ENCODE measurements around the gene FPGS.
A peak's percentile ranks its signal among the peaks of the same experiment; 100 is the strongest.
"Not testable (repeated sequence)": the region's sequence is repeated elsewhere in the genome, so short reads cannot be mapped to it uniquely, and the experiment has no call there.

FPGS gene, protein sequence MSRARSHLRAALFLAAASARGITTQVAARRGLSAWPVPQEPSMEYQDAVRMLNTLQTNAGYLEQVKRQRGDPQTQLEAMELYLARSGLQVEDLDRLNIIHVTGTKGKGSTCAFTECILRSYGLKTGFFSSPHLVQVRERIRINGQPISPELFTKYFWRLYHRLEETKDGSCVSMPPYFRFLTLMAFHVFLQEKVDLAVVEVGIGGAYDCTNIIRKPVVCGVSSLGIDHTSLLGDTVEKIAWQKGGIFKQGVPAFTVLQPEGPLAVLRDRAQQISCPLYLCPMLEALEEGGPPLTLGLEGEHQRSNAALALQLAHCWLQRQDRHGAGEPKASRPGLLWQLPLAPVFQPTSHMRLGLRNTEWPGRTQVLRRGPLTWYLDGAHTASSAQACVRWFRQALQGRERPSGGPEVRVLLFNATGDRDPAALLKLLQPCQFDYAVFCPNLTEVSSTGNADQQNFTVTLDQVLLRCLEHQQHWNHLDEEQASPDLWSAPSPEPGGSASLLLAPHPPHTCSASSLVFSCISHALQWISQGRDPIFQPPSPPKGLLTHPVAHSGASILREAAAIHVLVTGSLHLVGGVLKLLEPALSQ

DNA sequence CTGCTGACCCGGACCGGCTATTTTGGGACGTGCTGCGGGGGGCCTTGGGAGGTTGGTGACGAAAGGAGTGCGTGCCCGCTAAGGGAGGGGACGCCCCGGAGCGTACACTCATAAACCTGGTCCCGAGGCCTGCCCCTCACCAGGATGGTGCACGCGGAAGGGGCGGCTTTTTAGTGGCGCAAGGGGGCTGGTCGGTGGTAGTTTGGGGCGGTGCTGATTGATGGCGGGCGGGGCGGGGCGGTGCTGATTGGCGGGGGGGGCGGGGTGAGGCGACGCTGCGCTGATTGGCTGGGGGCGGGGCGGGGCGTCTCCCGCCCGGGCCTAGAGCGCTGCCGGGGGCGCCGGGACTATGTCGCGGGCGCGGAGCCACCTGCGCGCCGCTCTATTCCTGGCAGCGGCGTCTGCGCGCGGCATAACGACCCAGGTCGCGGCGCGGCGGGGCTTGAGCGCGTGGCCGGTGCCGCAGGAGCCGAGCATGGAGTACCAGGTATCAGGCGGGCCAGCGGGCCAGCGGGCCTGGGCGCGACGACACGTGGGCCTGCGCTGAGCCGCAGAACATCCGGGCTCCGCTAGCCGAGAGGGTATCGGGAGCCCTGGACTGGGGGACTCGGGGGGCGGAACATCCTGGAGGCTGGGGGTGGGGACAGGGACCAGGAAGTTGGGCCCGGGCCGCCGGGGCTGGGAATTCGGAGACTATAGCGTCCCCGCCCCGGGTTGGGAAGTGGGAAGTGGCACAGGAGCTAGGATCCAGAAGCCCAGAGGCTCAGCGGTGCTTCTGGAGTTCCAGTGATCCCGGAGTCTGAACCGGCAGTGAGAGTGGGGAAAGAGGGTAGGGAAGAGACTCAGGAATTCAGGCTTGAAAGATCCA is at the start of gene FPGS:
FPGS (plus strand) TSS at position 307 of the 868 bp plus-strand sequence; CDS start at position 350, 43 bp downstream.
- no peak for FAIRE-seq

DNA sequence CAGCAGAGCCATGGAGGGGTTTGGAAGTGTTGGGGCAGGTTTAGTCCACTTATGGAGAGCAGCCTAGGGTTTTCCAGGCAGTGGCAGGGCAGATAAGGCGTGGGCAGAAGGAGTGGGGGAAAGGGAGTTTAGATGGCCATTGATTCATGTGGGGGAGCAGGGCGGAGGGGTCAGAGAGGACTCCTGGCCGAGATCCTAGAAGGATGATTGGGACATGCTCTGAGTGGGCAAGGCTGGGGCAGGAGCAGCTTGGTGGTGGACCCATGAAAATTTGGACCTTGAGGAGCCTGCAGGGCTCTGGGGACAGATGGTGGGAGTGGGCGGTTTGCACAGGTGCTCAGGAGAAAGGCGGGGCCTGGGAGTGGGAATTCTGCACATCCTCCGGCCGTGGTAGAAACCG is 49.5 kb upstream of the FPGS start:
- no peak for FAIRE-seq

DNA sequence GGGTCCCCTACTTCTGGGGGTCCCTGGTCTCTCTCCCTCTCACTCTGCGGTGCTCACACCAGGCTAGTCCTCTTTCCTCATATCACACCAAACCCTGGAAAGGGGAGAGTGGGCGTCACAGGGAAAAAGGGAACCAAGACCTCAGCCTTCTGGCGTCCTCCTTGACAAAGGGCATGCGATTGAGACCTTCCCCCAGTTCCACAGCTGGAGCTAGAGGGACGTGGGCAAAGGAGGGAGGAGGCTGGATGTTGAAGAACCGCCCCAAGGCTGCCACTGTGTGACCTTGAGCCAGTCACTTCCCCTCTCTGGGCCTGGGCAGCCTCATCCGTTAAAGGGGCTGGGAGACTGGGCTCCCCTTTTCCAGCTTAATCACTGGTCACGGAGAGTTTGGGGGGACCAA is 49.1 kb upstream of the FPGS start:
- no peak for FAIRE-seq

DNA sequence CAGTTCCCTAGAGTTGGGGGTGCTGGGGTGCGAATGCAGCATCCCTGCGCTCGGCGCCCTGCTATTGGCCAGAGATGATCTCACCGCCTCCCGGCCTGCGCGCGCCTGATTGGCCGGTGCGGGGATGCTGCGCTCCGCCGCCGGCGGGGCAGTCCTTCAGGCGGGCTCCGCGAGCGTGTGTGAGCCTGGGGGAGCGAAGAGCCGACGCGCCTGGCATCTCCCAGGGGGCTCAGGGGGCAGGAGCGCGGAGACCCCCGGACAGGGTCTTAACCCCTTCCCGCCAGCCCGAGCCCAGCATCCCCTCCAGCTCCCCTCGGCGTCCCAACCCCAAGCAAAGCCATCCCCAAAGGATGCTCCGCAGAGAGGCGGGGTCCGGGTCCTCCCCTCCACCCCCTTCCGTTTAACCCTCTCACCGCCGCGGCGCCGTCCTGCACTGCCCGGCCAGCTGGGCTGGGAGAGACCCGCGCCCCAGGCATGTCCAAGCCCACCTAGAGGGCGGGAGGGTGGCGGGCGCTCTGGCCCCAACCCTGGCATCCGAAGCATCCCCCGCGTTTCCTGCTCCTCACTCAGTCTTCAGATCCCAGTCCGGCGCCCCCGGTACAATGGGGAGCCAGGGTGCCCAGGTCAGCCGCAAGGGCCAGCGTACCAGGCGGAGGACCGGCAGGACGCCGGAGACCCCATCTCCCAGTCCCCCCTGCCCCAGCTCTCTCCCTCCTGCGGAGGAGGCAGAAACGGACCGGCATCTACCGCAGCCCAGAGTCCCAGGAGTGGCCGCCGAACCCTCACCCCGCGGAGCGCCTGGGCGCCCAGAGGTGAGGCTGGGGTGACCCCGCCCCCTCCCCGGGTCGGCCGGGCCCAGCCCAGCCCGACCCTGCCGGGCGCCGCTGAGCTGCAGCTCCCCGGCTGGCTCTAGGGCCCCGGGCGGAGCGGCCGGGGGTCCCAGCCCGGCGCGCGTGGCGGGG is 48.3 kb upstream of the FPGS start:
- FAIRE-seq = no peak

DNA sequence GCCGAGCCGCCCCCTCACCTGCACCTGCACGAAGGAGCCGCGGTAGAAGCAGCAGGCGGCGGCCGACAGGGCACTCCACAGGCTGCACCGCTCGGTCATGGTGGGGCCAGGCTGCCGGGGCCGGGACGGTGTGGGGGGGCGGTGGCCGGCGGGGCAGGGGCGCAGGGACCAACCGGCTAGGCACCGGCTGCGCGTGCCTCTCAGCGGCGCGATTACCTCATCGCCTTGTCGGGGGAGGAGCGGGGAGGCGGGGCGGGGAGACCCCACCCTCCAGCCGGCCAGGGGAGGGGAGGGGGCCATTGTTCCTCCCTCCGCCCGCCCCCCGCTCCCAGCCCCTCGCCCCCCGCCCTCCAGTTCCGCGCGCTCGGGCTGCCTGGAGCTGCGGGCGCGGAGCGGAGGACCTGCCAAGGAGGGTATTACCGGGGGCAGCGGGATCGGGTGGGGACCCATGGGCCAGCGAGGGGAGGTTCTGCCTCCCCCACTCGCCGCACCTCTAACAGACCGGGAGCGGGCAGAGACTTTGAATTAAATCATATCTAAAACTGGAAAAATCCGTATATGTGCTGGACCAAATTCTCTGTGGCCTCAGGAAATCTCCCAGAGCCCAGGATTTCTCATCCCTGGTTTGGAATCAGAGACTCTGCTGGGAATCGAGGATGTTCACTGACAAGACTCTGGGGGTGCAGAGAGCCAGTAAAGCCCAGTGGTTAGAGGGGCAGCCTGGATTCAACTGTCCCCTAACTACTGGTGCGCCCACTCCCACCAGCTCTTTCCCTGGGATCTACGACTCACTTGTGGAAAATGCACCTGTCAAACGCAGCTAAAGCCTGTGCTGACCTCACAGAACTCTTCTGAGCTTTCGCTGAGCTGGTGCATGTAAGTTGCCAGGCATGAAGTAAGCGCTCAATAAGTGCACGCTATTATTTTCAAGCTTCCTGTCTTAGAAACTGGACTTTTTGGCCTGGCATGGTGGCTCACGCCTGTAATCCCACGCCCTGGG is 47.3 kb upstream of the FPGS start:
- FAIRE-seq = no peak

DNA sequence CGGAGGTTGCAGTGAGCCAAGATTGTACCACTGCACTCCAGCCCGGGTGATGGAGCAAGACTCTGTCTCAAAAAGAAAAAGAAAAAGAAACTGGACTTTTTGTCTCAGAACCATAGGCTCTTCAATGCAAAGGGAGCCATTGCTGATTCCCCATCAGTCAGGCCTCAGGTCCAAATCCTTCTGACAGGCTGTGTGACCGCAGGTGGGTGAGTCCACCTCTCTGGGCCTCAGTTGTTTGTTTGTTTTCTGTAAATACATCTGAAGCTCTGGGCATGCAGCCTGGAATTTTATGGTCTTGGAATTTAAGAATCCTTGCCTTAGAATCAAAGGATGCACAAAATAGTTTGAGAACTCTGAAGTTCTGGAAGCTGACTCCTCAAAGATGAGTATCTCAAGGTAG is 46.4 kb upstream of the FPGS start:
- no peak for FAIRE-seq

DNA sequence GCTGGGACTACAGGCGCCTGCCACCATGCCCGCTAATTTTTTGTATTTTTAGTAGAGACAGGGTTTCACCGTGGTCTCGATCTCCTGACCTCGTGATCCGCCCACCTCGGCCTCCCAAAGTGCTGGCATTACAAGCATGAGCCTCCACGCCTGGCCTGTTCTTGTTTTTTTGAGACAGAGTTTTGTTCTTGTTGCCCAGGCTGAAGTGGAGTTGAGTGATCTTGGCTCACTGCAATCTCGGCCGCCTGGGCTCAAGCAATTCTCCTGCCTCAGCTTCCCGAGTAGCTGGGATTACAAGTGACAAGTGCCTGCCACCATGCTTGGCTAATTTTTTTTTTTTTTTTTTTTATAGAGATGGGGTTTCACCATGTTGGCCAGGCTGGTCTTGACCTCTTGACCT is 45.9 kb upstream of the FPGS start:
- FAIRE-seq = not testable (repeated sequence)

DNA sequence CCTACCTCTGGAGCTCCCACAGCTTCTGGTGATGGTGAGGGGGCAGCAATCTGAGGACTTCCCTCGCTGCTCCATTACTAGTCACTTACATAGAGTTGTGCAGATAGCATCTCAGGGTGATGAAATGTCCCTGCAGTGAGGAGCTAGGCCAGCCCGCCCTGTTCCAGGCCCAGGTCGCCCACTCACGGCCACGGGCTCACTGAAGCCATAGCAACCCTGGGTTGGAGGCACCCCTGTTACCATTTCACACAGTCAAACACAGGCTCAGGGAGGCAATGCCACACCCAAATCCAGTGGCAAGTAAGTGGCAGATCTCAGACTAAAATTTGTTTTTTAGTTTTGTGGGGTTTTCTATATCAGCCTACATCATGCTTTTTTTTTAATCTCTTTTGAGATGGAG is 43.8 kb upstream of the FPGS start:
- FAIRE-seq = no peak

DNA sequence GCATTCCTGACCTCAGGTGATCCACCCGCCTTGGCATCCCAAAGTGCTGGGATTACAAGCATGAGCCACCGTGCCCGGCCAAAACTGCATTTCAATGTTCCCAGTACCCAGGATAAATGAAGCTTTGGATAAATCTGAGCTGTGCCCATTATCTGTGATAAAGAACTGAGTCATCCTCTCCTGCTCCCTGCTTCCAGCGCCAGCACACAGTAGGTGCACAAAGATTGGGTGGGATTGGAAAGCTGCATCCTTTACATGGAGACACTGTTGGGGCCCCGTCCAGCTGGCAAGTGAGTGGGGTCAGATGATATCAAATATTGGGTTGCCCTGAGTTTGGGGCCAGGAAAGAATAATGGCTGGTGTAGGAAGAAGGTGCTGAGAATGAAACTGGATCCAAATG is 41.6 kb upstream of the FPGS start:
- FAIRE-seq = no peak

DNA sequence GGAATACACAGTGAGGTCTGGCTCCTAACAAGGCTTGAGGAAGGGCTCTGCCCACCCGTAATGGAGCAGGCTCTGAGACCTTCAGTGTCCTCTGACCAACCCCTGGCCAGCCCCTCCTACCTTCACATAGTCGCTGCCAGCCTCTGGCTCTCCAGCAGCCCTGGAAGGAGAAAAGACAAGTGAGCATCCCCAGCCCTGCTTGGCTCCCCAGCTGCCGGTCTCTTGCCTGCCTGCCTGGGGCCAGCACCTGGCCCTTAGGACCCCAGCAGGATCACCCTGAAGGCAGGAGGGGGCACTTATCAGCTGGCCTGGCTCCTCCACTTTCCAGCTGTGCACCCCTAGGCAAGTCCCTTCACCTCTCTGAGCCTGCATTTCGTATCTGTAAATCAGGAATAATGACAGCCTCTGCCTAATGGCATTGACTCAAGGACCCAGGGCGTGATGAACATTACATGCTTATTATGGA is 41.2 kb upstream of the FPGS start:
- no peak for FAIRE-seq

DNA sequence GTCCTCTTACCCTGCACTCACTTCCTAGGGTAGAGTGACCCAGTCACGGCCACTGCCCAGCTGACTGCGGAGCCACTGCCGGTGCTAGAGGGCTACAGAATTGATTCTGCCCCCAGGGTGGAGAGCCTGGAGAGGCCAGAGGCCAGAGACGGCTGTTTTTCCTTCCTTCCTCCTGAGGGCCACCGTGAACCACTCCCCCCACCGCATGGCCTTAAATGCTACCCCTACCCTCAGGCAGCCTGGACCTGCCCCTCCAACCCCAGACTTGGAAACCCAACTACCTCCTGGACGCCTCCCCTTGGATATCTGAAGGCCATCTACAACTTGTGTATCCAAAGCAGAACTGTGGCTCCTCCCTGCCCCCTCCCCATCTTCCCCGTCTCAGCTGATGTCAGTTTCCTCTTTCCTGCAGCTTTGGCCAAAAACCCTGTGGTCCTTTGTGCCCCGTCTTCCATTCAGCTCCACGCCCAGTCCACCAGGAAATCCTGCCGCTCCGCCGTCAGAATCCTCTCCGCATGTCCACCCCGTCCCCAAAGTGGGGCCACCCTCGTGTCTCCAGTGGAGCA is 40.5 kb upstream of the FPGS start:
- FAIRE-seq = no peak

DNA sequence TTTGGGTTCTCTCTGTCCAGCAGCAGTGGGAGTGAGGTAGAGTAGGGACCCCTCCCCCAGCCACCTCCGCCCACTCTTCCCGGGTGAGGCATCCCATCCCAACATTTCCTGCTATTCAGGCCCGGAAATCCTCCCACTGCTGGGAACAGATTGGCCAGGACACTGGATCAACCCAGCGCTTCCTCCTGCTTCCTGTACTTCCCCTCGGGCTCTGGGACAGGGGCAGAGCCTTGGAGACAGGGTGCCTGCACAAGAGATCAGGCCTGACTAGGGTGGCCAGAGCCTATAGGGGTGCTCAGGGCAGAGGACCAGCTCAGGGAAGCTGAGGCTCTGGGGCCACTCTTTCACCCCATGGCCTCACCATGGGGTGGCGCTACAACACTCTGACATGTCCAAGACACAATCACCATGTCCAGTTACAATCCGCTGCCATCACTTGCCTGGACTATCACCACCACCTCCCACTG is 38.7 kb upstream of the FPGS start:
- no peak for FAIRE-seq

DNA sequence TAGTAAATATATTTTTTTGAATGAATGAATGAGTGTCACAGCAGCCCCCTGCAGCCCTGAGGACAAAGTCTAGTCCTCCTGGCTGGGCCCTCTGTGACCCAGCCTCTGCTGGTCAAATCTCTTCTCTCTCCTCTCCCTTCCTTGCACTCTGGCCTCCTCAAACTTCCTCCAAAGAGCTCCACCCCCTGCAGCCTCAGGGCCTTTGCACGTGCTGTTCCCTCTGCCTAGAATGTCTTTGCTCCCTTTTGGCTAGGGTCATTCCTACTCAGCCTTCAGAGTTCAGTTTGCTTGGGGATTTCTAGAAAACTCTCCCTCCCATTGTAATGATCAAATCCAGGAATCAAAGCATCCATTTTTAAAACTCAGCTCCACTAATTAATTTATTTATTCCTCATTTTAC is 37.3 kb upstream of the FPGS start:
- no peak for FAIRE-seq

DNA sequence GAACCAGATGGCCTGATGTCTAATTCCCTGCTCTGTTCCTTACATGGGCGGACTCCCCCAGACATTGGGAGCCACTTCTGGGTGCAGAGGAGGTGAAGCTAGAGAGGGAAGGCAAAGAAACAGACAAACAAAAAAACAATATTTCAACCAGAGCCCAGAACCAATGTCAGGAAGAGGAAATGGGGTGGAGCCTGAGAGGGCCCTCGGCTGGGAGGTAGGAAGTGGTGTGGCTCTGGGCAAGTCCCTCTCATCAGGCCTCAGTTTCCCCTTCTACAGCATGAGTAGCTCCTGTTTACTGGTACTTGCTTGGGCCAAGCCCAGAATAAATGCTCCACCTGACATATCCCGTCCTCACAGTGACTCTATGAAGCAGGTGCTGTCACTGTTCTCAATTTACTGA is 35.3 kb upstream of the FPGS start:
- no peak for FAIRE-seq

DNA sequence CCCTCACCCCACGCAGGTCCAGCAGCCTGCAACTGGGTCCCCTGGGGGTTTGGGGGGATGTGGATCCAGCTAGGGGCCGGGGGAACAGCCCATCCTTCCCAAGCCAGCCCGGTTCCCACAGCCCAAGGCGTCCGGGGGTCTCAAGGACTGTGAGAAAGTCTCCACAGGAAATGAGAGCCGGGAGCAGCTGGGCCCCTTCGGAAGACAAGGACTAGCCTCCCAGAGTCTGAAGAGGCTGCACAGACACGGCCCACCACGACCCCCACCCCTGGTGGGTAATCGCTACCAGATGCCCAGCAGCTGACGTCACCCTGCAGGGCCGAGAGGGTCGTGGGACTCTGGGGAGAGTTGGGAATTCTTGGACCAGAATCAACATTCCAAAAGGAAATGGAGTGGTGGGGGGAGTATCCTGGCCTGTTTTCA is 34.8 kb upstream of the FPGS start:
- no peak for FAIRE-seq

DNA sequence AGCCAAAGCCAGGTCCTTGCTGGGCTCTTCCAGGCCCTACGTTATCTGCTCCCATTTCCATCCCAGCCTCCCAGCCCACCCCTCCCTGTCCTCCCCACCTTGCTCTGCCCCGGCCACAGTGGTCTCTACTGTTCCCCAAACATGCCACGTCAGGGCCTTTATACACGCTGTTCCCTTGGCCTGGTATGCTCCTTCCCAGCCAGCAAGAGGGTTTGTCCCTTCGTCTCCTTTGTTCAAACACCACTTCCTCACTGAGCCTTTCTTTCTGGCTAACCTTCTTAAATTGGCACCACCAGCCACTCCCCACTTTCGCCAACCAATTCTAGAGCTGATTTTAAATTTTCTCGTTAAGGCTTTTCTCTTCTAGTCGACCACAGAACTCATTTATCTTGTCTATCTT is 34.0 kb upstream of the FPGS start:
- FAIRE-seq = no peak

DNA sequence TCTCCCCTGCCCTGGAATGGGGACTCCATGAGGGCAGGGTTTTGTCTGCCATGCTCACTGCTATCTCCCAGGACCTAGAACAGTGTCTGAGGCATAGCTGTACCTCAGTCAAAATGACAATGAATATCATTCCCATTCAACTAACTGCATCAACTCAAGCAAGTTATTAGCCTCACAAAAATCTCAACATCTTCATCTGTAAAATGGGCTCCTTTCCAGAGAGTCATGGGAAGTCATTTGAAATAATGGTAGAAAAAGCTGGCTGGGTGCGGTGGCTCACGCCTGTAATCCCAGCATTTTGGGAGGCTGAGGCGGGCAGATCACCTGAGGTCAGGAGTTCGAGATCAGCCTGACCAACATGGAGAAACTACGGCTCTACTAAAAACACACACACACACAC is 33.6 kb upstream of the FPGS start:
- FAIRE-seq = no peak

DNA sequence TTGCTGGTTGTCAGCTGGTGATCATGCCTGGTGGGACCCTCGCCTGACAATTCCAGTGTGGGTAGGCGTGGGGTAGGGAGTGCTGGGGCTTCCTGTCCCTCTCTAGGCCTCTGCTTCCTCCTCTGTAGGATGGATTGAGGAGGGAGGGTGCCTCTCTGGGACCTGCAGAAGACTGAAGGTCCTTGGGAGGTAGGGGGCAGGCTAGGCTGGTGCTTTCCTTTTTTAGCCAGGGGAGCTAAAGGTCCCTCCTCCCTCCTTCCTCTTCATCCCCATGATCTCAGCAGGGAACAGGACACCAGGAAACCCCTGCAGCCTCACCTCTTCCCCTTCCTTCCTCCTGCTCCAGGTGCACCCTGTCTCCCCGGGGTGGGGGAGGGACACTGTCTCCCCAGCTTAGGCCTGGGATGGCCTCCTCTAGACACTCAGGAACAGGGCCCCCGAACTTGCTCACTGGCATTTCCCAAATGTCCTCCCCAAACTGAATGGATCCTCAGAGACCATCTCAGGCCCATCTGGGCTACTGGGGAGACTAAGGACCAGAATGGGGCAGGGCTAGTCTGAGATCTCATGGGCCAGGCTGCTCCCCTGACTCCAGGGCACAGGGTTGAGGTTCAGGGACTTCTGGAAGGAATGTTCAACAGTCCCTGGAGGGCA is 32.6 kb upstream of the FPGS start:
- FAIRE-seq = no peak

DNA sequence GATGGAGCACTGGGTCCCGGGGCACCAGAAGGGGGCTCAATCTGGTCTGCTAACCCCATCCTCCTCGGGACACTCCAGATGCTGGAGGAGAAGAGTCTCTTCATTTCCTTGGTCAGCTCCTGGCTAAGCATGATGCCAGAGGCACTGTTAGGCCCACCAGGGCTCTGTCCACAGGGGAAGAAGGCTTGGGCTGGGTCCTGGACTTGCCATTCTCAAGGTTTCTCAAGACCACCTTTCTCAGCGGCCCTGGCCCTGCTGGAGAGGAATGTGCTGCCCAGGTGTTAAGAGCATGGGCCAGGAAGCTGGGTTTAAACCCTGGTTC is 32.1 kb upstream of the FPGS start:
- FAIRE-seq = no peak

DNA sequence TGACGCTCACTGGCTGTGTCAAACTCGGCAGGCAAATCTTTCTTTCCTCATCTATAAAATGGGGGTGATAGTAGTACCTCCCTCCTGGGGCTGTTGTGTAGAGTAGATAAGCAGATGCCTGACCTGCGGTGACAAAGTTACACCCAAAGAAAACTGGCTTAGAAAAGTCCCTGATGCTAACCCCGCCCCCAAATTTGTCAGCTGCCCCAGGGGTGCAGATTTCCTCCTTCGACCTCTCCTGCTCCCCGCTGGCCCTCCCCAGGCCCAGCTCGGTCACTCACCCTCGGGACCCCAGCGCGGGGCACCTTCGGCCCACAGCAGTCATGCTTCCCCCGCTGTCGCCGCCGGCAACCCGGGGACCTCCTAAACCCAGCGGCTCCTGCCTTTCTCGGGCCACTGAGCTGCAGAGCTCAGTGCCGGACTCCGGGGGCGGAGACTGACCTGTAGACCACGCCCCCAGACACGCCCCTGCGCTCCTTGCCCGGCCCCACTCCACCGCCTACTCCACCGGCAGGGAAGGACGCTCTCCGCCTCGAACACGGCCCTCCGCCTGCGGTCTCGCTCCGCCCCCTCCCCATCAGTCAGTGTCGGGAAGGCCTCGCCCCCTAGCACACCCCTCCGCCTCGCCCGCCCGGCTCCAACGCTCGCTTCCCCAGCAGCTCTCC is 31.6 kb upstream of the FPGS start:
- peak; percentile 63 for FAIRE-seq

All from TTC549 (cell line).